Right atrium auricular region (tissue), 2 donors: ENCODE results near the gene CYB5D1. TPM values are rescaled to one million over a fixed set of nuclear protein-coding genes. Genes with fewer than 3 reads are reported as not detected.

Experiments
- DNase-seq: peaks from one replicate; pipeline ENCODE4 v3.0.0-alpha.2; 2019; ENCODE audit warnings: low spot score
- H3K27ac ChIP-seq, 2 donors: fragments of 200-600 bp; sonication (generic); 1 replicate in 1 of 2; 2 replicates in 1 of 2; pipeline ENCODE4 v1.5.1; 2016 to 2019
- H3K27me3 ChIP-seq, 2 donors: fragments of 200-600 bp; sonication (generic); one replicate each; pipeline versions ENCODE4 v1.5.1 to v1.6.0; 2017 to 2019
- H3K36me3 ChIP-seq: fragments of 200-600 bp; sonication (generic); one replicate; pipeline ENCODE4 v1.5.1; 2016
- H3K4me1 ChIP-seq, 2 donors: fragments of 200-600 bp; sonication (generic); one replicate each; pipeline versions ENCODE4 v1.5.1 to v1.6.0; 2017 to 2019
- H3K4me3 ChIP-seq, 2 donors: fragments of 200-600 bp; sonication (generic); 1 replicate in 1 of 2; 2 replicates in 1 of 2; pipeline ENCODE4 v1.5.1; 2017 to 2019; ENCODE audit warnings: mild to moderate bottlenecking in 1 of 2, moderate library complexity in 1 of 2
- H3K9me3 ChIP-seq, 2 donors: fragments of 200-600 bp; sonication (generic); one replicate each; pipeline ENCODE4 v1.5.1; 2019
- total RNA-seq, 2 donors: library from RNA; depleted of rRNA; stranded (reverse); fragments of >200 nt; gene quantifications; one replicate each; pipeline ENCODE4 v1.1.0, GENCODE V29; 2016
- TF ChIP-seq, protein P1 (sequence below), 2 donors: fragments of 200-600 bp; sonication (generic); IDR thresholded peaks; one replicate each; pipeline ENCODE4 v1.5.1; 2019; ENCODE audit warnings: antibody characterized with exemption in 2 of 2

Gene CYB5D1
- total RNA-seq, 2 donors from 2014 or later: 5.1 to 6.8 TPM

DNA sequence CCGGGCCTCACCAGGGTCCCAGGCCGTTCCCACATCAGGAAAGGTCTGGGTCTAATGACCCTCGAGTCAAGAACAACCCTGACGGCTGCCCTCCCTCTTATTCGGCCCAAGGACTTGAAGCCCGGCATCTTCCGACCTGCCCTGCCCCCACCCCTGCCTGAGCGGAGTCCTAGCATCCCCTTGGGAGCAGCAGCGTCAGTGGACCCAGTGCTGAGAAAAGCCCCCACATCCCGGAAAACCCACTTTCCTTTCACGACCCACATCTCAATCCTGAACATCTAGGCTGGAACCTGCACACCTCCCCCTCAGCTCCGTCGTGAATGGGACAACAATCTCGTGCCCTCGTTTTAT is 2.2 kb upstream of the CYB5D1 start:
- DNase-seq: no peak
- Histone ChIP-seq H3K4me3 (peak overlapping the region; percentile 62 to 64), H3K4me1 (peaks cover 0 to 51% of the 10 kb centered on the region in 2 donors), H3K27me3 (no peaks in the 10 kb centered on the region), H3K9me3 (no peaks in the 10 kb centered on the region), H3K27ac (peak overlapping the region; percentile 90 to 98), H3K36me3 (peaks cover 29% of the 10 kb centered on the region)
- TF ChIP-seq, protein P1, sequence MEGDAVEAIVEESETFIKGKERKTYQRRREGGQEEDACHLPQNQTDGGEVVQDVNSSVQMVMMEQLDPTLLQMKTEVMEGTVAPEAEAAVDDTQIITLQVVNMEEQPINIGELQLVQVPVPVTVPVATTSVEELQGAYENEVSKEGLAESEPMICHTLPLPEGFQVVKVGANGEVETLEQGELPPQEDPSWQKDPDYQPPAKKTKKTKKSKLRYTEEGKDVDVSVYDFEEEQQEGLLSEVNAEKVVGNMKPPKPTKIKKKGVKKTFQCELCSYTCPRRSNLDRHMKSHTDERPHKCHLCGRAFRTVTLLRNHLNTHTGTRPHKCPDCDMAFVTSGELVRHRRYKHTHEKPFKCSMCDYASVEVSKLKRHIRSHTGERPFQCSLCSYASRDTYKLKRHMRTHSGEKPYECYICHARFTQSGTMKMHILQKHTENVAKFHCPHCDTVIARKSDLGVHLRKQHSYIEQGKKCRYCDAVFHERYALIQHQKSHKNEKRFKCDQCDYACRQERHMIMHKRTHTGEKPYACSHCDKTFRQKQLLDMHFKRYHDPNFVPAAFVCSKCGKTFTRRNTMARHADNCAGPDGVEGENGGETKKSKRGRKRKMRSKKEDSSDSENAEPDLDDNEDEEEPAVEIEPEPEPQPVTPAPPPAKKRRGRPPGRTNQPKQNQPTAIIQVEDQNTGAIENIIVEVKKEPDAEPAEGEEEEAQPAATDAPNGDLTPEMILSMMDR (IDR thresholded peaks at IDR 0.05): no peak

GRCh38 chr17:7856011-7856810 is 1.6 kb upstream of the CYB5D1 start:
- TF ChIP-seq, protein P1 (IDR thresholded peaks at IDR 0.05): no peak
- peaks cover 0 to 51% of the 10 kb centered on the region in 2 donors for H3K4me1 ChIP-seq
- H3K27me3 ChIP-seq: no peaks in the 10 kb centered on the region
- DNase-seq: no peak
- H3K4me3 ChIP-seq: peak overlapping the region; percentile 62 to 64
- H3K27ac ChIP-seq: peak overlapping the region; percentile 90 to 98
- peaks cover 23% of the 10 kb centered on the region for H3K36me3 ChIP-seq
- H3K9me3 ChIP-seq: no peaks in the 10 kb centered on the region

- no peaks in the 10 kb centered on the region for H3K27me3 ChIP-seq
- H3K4me1 ChIP-seq: peaks cover 0 to 47% of the 10 kb centered on the region in 2 donors
- H3K9me3 ChIP-seq: no peaks in the 10 kb centered on the region
- DNase-seq: peak; percentile 98
- TF ChIP-seq, protein P1 (IDR thresholded peaks at IDR 0.05): peak in 1 of 2 donors; percentile 74
- peak within 1 kb of the TSS; percentile 62 to 64 for H3K4me3 ChIP-seq
- H3K36me3 ChIP-seq: peaks cover 19% of the 10 kb centered on the region
- H3K27ac ChIP-seq: peak within 1 kb of the TSS; percentile 90 to 98
These were observed 741 bp upstream of the CYB5D1 start, which contains the start of gene NAA38 for GRCh38 chr17:7856811-7857712. Gene NAA38 (minus strand): TSS chr17:7857559. CDS start chr17:7857463, 96 bp downstream.

- no peak for DNase-seq
- H3K27me3 ChIP-seq: no peaks in the 10 kb centered on the region
- no peaks in the 10 kb centered on the region for H3K9me3 ChIP-seq
- peaks cover 0 to 42% of the 10 kb centered on the region in 2 donors for H3K4me1 ChIP-seq
- TF ChIP-seq, protein P1 (IDR thresholded peaks at IDR 0.05): peak in 1 of 2 donors; percentile 58
- H3K4me3 ChIP-seq: peak overlapping the region; percentile 62 to 64
- H3K27ac ChIP-seq: peak overlapping the region; percentile 90 to 98
- peaks cover 5% of the 10 kb centered on the region for H3K36me3 ChIP-seq
These were observed 663 bp downstream of the CYB5D1 start for GRCh38 chr17:7858522-7858810.

GRCh38 chr17:7859028-7859427 is 1.2 kb downstream of the CYB5D1 start:
- peak overlapping the region in 1 of 2 donors; percentile 90 for H3K27ac ChIP-seq
- DNase-seq: no peak
- H3K4me1 ChIP-seq: peaks cover 0 to 42% of the 10 kb centered on the region in 2 donors
- H3K4me3 ChIP-seq: no peak overlapping the region
- no peaks in the 10 kb centered on the region for H3K36me3 ChIP-seq
- H3K27me3 ChIP-seq: no peaks in the 10 kb centered on the region
- TF ChIP-seq, protein P1 (IDR thresholded peaks at IDR 0.05): no peak
- no peaks in the 10 kb centered on the region for H3K9me3 ChIP-seq
